ENCODE measurements around the gene CES1.
"Not testable (repeated sequence)": the region's sequence is repeated elsewhere in the genome, so short reads cannot be mapped to it uniquely, and the experiment has no call there.

DNA sequence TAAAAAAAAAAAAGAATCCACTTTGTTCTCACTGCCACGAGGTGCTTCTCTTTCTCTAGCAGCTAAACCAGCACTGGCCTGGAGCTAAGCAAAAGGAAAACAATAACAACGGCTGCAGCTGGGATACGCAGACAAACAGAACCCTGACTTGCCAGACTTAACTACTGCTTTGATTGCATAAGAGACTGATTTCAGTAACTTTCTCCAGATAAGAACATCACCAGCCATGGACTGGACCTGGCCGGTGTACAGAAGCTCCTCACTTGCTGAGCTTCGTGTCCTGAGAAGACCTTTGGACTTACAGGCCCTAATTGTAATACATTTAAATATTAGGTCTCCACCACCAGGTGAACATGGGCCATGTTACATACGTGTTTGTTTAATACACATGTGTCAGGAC is 27.8 kb downstream of the CES1 start:
- not testable (repeated sequence) for TF ChIP-seq CTCF, EP300, POLR2A, POLR2AphosphoS5 (IDR thresholded peaks at IDR 0.05)
